NCI-H1694 (cell line): ENCODE measurements around the gene GPRC5D.
A peak's percentile ranks its signal among the peaks of the same experiment; 100 is the strongest.

Experiments
- DNase-seq: peaks from one replicate; lab custom pipeline; 2025; lab: John Stamatoyannopoulos, UW

Gene GPRC5D

DNA sequence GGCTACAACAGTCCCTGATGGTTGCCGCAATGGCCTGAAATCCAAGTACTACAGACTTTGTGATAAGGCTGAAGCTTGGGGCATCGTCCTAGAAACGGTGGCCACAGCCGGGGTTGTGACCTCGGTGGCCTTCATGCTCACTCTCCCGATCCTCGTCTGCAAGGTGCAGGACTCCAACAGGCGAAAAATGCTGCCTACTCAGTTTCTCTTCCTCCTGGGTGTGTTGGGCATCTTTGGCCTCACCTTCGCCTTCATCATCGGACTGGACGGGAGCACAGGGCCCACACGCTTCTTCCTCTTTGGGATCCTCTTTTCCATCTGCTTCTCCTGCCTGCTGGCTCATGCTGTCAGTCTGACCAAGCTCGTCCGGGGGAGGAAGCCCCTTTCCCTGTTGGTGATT is 43.7 kb downstream of the GPRC5D start:
- DNase-seq: no peak

DNA sequence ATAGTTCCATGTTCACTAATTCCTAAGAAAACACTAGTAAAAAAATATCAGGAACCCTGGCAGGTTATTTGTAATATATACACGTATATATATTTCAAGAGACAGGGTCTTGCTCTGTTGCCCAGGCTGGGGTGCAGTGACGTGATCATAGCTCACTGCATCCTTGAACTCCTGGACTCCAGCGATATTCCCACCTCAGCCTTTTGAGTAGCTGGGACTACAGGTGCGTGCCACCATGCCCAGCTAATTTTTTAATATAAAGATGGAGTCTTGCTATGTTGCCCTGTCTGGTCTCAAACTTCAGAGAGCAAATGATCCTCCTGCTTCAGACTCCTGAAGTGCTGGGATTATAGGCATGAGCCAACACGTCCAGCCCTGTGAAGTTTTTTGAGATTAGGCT is 44.4 kb downstream of the GPRC5D start:
- DNase-seq: no peak

DNA sequence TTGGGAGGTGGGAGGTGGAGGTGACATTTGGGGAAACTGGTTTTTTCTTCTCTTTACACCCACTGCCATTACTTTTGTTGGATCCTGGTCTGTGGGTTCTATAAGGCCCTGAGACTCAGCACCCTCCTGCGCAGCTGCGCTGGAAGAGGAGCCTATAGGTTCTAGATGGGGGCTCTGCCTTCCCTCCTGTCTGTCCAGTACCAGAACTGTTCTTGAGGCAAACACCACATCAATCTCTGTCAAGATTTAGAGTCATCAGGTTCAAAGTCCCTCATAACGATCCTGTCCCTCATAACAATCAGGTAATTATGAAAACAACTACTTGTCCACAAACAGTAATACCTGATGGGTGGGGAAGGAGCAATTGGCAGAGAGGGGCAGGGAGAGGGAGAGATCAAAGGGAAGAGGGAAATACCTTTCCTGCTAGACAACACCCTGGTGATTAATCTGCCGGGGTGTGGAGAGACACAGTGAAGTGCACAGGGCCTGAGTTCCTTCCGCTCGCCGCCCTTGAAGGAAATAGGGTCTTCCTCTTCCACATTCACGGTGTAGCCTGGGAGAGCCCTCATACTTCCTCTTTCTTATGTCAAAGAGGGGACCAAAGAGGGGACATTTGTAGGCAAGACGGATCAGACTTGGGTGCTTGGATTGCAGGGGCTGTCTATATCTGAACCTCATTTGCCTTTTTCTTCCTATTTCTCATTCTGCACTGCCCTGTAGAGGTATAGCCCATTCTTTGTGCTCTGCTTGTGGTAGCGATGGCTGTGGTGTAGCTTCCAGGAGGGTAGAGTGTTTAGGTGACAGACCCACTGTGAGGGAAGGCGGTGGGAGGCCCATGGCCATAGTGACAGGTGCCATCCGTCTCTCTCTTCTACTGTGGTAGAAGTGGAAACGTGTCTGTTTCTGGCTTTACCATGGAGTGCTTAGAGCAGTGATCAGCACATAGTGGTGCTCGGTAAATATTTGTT is 48.0 kb downstream of the GPRC5D start:
- no peak for DNase-seq

DNA sequence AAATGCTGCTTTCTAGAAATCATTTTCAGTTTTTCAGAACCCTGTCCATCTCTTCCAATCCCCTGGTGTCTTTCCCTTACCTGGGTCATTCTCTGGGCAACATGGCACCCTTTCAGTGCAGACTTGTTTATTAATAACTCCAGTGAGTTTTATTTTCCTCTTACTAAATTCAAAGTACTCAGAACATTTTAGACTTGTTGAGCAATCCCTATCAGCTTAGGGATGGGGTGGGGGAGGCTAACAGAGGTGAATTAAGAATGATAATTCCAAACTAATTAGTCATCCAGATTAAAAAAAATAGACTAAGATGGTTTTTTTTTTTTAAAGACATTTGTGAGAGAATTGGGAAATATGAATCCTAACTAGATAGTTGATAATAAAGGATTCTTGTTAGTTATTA is 49.9 kb downstream of the GPRC5D start:
- no peak for DNase-seq

DNA sequence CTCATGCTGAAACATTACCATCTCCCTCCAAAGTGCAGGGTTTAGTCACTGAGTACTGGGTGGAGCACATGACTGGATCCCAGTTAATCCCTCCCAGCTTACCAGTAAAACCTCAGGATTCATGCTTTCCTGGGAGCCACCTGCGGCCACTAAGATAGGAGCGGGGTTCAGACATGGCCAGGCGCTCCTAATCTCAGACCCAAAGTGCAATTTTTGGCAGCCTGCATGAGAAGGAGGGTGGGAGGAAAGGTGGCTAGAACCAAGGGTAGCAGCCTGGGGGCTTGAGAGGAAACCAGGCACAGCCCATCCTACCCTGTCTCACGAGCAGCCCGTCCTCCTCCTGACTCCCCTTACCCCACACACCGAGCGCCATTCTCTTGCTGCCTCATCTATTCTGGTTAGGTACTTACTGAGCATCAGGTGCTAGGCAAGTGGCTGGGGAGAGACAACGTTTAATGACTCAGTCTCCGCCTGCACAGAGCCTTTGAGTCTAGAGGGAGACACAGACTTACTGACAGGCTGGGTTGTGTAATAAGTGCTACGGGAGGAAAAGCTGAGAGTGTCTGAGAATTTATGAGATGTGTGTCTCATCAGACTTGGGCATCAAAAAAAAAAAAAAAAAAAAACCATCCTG is 50.7 kb downstream of the GPRC5D start:
- no peak for DNase-seq

DNA sequence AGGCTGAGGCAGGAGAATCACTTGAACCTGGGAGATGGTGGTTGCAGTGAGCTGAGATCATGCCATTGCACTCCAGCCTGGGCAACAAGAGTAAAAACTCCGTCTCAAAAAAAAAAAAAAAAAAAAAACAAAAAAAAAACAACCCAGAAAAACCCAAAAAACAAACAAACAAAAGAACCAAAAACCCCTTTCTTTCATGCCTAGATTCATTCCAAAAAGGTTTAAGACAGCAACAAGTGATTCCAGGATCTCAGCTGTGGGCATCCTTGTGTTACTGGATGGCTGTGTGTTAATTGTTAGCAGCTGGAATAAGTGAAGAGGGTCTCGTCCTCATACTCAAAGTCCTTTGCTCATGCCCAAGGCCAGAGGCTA is 51.2 kb downstream of the GPRC5D start:
- no peak for DNase-seq

DNA sequence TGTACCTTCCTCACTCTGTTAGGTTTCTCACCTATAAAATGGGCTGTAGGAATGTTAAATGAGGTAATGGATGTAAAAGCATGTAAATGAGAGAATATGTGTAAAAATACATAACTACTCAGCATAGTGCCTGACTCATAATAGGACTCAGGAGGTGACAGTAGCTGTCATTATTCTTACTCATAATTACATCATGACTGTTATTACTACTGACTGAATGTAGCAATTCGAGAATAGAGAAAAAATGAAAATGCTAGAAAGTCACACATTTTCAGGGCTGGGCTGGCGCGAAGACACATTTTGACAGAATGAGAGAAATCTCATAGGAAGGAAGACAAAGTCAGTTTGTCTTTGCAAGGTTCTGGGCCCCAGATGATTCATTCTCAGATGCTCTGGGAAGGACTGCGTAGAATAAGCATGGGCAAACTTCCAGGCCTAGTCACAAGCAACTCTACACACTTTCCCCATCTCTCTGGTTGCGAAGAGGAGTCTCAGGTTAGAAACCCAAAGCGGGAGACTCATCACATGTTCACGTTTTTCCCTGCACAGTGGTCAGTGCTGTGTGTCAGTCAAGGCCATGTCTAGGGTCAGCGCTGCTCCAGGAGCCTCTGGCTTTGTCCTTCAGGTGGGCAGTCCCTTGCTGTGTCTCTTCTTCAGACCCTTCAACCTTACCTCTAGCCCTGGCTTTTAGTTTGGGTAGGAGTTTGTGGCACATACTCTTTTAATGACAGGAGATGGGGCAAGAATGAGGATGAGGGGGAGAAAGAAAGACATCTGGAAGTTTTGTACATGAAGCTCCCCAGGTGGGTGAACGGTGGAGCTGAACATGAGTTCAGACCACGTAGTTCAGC is 52.2 kb downstream of the GPRC5D start:
- no peak for DNase-seq

DNA sequence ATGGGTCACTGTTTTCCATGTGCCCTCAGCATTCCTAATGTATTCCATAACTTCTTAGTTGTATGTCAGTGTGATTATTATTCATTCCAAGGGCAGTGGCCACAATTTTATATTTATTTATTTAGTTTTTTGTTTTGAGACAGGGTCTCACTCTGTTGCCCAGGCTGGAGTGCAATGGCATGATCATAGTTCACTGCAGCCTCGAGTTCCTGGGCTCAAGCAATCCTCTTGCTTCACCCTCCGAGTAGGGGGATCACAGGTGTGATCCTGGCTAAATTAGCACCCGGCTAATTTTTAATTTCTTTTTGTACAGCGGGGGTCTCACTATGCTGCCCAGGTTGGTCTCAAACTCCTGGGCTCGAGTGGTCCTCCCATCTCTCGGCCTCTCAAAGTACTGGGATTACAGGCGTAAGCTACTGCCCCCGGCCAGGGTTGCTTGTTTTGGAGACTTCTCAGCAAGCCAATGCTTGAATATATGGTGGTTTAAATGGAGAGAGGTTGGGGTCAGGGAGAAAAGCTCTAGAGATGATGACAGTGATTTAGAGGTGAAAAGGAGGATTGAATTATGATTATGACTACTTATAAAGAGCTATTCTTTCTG is 53.0 kb downstream of the GPRC5D start:
- no peak for DNase-seq

DNA sequence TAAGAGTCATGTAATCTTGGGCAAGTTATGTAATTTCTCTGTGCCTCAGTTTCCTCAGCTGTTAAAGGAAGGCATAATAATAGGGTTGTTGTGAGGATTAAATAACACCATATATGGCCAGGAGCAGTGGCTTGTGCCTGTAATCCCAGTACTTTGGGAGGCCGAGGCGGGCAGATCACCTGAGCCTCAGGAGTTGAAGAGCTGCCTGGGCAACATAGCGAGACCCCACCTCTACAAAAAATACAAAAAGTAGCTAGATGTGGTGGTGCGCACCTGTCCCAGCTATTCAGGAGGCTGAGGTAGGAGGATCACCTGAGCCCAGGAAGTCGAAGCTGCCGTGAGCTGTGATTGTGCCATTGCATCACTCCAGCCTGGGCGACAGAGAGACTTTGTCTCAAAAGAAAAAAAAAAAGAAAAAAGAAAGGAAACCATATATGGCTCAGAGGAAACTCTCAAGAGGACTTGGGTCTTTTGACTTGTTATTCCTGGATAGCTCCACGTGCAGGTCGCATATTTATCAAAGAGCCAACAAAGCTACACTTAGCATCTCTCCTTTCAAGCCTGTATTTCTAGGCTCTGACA is 53.7 kb downstream of the GPRC5D start:
- no peak for DNase-seq

DNA sequence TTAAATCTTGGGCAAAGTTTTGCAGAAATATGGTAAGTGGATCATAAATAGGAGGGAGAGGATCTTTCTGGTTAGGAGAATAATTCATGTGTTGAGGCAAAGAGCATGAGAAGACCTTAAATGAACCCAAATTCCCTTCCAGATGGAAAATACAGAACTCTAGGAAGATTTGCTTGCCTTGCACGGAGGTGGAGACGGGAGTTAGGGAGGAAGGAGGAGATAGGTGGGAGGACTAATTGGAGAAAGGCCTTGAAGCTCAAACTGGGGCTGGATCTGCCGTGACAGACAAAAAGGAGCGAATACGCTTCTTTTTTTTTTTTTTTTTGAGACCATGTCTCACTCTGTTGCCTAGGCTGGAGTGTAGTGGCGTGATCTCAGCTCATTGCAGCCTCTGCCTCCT is 54.7 kb downstream of the GPRC5D start:
- no peak for DNase-seq

DNA sequence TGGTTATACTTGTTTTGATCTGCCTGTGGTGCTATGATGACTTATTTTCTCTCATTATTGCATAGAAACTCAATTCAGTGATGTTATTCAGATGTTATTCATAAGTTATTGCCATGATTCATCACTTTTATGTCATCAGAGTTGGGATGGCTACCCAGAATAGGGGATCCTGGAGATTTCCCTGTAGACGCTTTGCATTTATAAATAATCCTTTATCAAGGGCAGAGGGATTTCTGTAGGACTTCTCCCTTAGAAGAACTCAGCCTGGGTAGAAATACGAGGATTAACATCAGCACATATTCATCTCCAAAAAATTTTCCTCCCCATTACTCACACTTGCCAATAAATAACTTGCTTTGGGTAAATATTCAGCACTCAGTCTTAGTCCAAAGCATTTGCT is 55.7 kb downstream of the GPRC5D start:
- no peak for DNase-seq

DNA sequence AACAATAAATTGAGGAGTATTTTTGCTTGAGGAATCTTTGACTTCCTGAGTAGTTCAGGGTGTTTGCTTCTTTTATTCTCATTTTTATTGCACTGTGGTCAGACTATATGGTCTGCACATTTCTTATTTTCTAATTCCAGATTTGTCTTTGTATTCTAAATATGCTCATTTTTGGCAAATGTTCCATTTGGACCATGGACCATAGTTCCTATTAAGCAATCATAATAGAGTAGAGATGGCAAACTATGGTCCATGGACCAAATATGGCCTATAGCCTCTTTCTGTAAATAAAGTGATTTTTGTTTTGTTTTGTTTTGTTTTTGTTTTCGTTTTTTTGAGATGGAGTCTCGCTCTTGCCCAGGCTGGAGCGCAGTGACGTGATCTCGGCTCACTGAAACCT is 58.5 kb downstream of the GPRC5D start:
- DNase-seq: no peak

DNA sequence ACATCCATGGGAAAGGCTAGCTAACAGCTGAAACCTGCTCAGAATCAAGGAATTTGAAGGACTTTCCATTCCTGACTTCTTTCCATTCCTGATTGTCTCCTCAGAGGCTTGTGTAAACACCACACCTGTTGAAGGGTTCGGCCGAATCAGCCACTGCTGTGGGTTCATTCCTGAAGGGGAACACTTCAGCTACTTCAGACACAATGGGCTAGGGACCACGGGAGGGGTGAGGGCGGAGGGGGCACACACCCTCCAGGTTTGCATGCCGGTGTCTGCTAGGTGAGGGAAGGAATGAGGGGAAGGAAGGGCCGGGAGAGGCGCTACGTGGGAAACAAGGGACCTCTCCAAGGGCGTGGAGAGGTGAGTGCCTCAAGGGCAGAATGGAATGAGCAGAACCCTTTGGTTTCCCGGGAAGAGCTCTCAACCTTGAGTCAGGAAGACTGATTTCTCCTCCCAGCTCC is 59.3 kb downstream of the GPRC5D start:
- no peak for DNase-seq

DNA sequence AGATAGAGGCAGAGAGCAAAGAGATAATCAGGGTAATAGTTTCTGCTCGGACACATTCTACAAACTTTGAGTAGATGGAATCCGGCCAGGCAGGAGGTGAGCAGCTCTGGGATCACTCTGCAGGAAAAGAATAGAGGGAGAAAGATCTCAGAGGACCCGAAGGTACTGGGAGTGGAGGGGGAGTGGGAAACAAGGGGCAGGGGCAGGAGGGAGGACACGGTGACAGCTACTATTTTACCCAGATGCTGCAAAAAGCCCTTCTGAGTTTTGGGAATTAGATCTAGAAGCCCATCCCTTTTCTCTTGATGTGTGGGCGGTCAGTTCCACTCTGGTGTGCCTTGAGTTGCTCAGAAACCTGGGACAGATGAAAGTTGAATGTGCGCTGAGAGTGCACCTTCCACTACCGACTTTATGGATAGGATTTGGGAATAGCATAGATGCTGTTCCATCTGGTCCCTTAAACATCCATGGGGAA is 60.1 kb downstream of the GPRC5D start:
- DNase-seq: no peak

DNA sequence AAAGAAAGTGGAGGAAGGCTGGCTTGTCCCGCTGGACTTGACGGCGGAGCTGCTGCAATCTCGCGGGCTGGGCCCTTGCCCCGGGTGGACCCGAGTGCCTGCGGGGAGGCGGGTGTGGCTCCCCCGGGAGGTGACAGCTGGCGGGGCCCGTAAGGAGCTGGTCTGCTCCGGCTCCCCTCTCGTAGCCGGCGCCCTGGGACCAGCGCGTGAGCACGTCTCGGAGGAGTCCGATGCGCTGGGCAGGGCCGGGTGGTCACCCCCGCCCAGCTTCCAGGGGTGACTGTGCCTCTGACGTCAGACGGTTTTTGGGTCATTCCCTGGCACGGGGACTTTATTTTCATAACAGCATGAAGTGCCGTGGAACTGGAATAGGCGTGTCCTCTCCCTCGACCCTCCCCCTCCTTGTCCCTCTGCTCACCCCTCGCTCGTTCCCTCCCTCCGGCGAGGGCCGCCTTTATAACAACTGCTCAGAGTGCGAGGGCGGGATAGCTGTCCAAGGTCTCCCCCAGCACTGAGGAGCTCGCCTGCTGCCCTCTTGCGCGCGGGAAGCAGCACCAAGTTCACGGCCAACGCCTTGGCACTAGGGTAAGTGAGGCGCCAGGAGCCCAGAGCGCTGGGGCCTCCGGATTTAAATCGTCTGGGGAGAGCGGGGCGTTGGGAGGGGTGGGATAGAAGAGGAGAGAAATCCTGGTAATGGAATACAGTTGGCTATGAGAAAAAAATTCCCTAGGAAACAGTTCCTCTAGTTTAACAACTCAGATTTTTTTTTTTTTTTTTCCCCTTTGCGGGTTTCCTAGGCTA is 60.7 kb downstream of the GPRC5D start, which contains the start of gene GPRC5A:
Gene GPRC5A (plus strand): TSS at position 483 of the 801 bp plus-strand sequence. CDS start 16,688 bp downstream, outside the sequence.
- peak; percentile 45 for DNase-seq
